Measurements from ENCODE around the gene GUF1.

GRCh38 chr4:44684648-44685047, 6.4 kb downstream of the GUF1 start:
- TF ChIP-seq L3MBTL2 (conservative IDR thresholded peaks at IDR 0.05), result no peak
- TF ChIP-seq CTBP1 (IDR thresholded peaks at IDR 0.05; ENCODE audit: borderline replicate concordance), result no peak
- no peak for TF ChIP-seq ELF4 (IDR thresholded peaks at IDR 0.05)
- no peak for TF ChIP-seq SUZ12 (IDR thresholded peaks at IDR 0.05)
- TF ChIP-seq PKNOX1 (IDR thresholded peaks at IDR 0.05), result no peak
- no peak for TF ChIP-seq TARDBP (IDR thresholded peaks at IDR 0.05)
- no peak for TF ChIP-seq FOXA1 (IDR thresholded peaks at IDR 0.05)
- TF ChIP-seq HDGF (IDR thresholded peaks at IDR 0.05; ENCODE audit: borderline replicate concordance), result no peak

Measured in HEK293T (cell line).